AG09309 (cell line): Measurements from ENCODE around the gene FAM151A.

Source experiments
- DNase-seq: peaks from one replicate; pipeline ENCODE4 v3.0.0-alpha.2; 2010; ENCODE audit warnings: low read depth
- H3K4me3 ChIP-seq: 2 replicates; pipeline ENCODE4 v1.5.1; 2011; ENCODE audit warnings: mild to moderate bottlenecking, low read depth, low read length, moderate library complexity; ENCODE audit not compliant: control insufficient read depth
- TF ChIP-seq, protein P1 (sequence below): IDR thresholded peaks from 2 replicates; pipeline ENCODE4 v1.5.1; 2011; ENCODE audit warnings: mild to moderate bottlenecking, low read depth, low read length, inconsistent platforms; ENCODE audit not compliant: insufficient read depth, control insufficient read depth; ENCODE audit errors: missing control alignments

The FAM151A gene

DNA sequence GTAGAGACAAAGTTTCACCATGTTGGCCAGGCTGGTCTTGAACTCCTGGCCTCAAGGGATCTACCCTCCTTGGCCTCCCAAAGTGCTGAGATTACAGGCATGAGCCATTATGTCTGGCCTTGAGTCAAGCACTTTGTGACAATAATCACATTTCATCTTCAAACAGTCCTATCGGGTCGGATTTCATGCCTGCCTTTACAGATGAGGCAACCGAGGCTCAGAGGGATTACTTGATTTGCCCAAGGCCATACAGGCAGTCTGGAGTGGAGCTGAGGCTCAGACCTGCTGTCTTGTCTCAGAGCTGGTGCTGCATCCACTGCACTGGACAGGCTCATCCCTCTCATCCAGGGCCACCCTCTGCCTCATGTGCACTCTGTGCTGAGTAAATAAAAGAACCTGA is 26.6 kb downstream of the FAM151A start:
- TF ChIP-seq, protein P1, sequence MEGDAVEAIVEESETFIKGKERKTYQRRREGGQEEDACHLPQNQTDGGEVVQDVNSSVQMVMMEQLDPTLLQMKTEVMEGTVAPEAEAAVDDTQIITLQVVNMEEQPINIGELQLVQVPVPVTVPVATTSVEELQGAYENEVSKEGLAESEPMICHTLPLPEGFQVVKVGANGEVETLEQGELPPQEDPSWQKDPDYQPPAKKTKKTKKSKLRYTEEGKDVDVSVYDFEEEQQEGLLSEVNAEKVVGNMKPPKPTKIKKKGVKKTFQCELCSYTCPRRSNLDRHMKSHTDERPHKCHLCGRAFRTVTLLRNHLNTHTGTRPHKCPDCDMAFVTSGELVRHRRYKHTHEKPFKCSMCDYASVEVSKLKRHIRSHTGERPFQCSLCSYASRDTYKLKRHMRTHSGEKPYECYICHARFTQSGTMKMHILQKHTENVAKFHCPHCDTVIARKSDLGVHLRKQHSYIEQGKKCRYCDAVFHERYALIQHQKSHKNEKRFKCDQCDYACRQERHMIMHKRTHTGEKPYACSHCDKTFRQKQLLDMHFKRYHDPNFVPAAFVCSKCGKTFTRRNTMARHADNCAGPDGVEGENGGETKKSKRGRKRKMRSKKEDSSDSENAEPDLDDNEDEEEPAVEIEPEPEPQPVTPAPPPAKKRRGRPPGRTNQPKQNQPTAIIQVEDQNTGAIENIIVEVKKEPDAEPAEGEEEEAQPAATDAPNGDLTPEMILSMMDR, result no peak
- no peak for DNase-seq
- H3K4me3 ChIP-seq, result no peak overlapping the region

DNA sequence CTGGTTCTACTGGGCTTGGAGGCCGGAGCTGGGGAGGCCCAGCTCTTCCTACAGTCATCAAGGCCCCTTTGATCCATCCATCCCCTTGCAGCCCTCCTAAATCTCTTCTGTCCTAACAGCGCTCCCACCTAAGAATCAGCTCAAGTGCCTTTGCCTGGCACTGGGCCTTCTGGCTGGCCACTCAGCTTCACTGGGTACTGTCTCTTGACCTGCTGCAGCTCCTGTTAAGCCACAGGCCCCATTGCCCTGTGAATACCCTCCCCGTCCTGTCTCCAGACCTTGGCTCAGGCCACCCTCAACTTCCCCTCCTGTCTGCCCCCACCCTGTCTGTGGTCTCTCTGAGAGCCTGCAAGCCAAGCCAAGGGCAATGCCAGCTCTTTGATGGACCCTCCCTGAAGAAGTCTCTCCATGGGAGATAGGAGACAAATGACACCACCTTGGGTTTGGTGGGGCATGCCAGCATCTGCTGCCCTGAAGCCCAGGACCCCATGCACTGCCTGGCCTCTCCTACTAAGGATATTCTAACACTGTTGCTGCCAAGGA is 27.3 kb downstream of the FAM151A start:
- TF ChIP-seq, protein P1, result no peak
- no peak overlapping the region for H3K4me3 ChIP-seq
- no peak for DNase-seq

DNA sequence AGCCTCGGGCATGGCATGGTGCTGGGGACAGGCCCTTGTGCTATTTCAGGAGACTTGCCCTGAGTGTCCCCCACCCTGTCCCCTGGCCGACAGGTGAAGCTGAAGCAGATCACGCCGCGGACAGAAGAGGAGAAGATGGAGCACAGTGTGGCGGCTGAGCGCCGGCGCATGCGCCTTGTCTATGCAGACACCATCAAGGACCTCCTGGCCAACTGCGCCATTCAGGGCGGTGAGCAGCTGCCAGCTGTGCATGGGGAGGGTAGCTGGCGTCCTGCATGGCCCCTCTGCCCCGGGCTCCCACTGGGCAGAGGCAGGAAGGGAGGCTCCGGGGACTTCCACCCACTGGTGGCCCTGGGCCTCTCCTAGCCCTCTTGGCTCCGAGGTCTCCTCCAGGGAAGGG is 28.9 kb downstream of the FAM151A start:
- DNase-seq, result no peak
- H3K4me3 ChIP-seq, result no peak overlapping the region
- TF ChIP-seq, protein P1, result no peak

DNA sequence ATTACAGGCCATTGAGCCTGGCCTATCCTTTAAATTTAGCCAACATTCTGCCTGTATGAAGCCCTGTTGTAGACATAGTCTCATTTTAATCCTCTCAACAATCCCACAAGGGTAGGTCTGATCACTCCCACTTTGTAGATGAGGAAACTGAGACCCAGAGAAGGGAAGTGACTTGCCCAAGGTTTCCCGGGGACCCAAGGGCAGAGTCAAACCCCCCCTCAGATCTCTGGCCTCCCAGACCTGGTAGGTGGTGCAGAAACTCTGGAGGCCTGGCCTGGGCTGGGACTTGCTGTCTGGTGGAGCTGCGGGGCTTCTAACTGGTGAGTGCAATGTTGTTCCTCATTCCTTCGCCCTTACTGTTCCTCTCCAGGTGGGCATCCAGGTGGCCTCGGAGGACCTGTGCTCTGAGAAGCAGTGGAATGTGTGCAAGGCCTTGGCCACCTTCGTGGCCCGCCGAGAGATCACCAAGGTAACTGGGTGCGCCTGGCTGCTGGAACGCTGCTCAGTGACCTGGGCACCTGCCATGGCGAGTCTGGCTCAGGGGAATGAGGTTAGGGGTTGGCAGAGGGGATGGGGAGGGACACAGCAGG is 29.7 kb downstream of the FAM151A start:
- TF ChIP-seq, protein P1, result no peak
- no peak for DNase-seq

DNA sequence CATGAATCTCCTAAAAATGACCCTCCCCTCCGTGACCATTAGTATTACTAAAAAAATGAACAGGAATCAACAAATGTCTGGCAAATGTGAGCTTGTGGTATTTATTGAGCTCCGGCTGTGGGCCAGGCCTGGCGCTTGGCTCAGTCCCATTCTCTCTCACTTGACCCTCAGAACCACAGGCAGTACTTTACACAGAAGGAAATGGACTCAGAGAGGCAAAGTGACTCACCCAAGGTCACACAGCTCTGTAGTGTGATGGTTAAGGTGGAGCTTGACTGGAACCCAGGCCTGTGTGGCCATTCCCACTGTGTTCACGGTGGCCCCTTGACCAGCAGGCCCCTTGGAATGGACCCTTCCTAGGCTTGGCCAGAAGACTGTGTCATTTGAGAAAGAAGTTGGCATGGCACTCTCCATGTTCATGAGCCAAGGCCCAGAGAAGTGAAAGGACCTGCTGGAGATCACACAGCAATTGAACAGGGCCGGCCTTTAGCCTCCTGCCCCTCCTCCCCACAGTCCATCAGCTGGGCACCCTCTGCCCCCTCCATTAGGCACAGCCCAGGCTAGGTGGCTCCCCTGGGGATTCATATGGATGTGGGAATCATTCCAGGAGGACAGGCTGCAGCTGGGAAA is 32.1 kb downstream of the FAM151A start:
- TF ChIP-seq, protein P1, result no peak
- no peak for DNase-seq
- no peak overlapping the region for H3K4me3 ChIP-seq

More for the DNA sequence above, 29.7 kb downstream of the FAM151A start:
- H3K4me3 ChIP-seq, result no peak overlapping the region

DNA sequence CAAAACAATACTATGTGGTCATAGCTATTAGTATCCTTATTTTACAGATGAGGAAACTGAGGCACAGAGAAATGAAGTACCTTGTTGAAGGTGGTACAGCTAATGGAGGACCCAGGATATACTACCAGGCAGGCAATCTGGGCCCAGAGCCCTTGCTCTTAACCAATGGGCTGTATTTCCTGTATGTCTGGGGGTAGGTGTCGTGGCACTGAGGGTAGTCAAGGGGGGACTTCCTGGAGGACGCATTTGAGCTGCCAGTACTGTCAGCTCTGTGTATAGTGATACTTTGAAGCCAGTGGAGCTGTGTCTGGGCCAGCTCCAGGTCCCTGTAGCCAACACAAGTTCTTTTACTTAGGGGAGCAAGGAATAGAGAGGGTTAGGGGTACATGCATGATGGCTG is 34.9 kb downstream of the FAM151A start:
- DNase-seq, result no peak

More for the DNA sequence above, 34.9 kb downstream of the FAM151A start:
- H3K4me3 ChIP-seq, result no peak overlapping the region
- TF ChIP-seq, protein P1, result no peak
